ENCODE measurements around the gene NAGS.
"Not testable (repeated sequence)": the region's sequence is repeated elsewhere in the genome, so short reads cannot be mapped to it uniquely, and the experiment has no call there.

NAGS gene

GRCh38 chr17:44004077-44004760, at the start of gene NAGS:
TSS of gene NAGS (plus strand) at chr17:44004622. CDS start at chr17:44004664, 42 bp downstream.
- DNase-seq = peak; percentile 7

- DNase-seq = no peak
These were observed 48.2 kb upstream of the NAGS start for GRCh38 chr17:43956222-43956621.

- no peak for DNase-seq
These were observed 45.6 kb upstream of the NAGS start for GRCh38 chr17:43958748-43959352.

GRCh38 chr17:43961292-43961691, 43.1 kb upstream of the NAGS start:
- not testable (repeated sequence) for DNase-seq

GRCh38 chr17:43961954-43962353, 42.5 kb upstream of the NAGS start:
- no peak for DNase-seq

- no peak for DNase-seq
These were observed 41.9 kb upstream of the NAGS start for GRCh38 chr17:43962479-43962878.

GRCh38 chr17:43966276-43966675, 38.1 kb upstream of the NAGS start:
- no peak for DNase-seq

- no peak for DNase-seq
These were observed 37.1 kb upstream of the NAGS start for GRCh38 chr17:43967251-43967875.

GRCh38 chr17:43970366-43970765, 34.1 kb upstream of the NAGS start:
- no peak for DNase-seq

GRCh38 chr17:43971436-43971835, 33.0 kb upstream of the NAGS start:
- DNase-seq = not testable (repeated sequence)

- DNase-seq = not testable (repeated sequence)
These were observed 31.8 kb upstream of the NAGS start for GRCh38 chr17:43972444-43973212.

GRCh38 chr17:43974382-43975266, 29.8 kb upstream of the NAGS start:
- DNase-seq = no peak

- no peak for DNase-seq
These were observed 28.5 kb upstream of the NAGS start for GRCh38 chr17:43975898-43976297.

- no peak for DNase-seq
These were observed 27.2 kb upstream of the NAGS start for GRCh38 chr17:43976963-43977837.

GRCh38 chr17:43978078-43978477, 26.3 kb upstream of the NAGS start:
- no peak for DNase-seq

- no peak for DNase-seq
These were observed 25.4 kb upstream of the NAGS start for GRCh38 chr17:43979011-43979410.

GRCh38 chr17:43979671-43980070, 24.8 kb upstream of the NAGS start:
- no peak for DNase-seq

GRCh38 chr17:43982171-43982570, 22.3 kb upstream of the NAGS start:
- DNase-seq = no peak

- DNase-seq = no peak
These were observed 21.3 kb upstream of the NAGS start for GRCh38 chr17:43983196-43983514.

GRCh38 chr17:43983515-43984411, 20.7 kb upstream of the NAGS start:
- DNase-seq = no peak

GRCh38 chr17:43984521-43984920, 19.9 kb upstream of the NAGS start:
- DNase-seq = no peak
